ENCODE results near the gene GRSF1.
"Not testable (repeated sequence)": the region's sequence is repeated elsewhere in the genome, so short reads cannot be mapped to it uniquely, and the experiment has no call there.

Gene GRSF1

DNA sequence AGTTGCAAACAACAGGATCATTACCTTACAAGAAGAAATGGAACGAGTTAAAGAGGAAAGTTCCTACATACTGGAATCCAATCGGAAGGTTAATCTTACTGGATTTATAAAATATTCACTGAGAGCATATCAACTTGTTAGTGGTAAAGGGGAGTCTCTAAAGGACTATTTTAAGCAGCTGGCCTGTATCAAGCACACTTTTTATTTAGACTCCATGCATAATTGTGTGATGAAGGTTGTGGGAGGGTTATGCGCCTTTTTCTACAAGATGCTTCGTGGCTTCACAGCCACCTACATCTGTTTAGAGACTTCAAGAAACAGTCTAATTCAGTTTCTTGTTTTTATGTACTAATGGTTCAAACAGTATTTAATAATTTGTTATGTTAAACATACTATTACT is 56.6 kb downstream of the GRSF1 start:
- TF ChIP-seq, protein P1, sequence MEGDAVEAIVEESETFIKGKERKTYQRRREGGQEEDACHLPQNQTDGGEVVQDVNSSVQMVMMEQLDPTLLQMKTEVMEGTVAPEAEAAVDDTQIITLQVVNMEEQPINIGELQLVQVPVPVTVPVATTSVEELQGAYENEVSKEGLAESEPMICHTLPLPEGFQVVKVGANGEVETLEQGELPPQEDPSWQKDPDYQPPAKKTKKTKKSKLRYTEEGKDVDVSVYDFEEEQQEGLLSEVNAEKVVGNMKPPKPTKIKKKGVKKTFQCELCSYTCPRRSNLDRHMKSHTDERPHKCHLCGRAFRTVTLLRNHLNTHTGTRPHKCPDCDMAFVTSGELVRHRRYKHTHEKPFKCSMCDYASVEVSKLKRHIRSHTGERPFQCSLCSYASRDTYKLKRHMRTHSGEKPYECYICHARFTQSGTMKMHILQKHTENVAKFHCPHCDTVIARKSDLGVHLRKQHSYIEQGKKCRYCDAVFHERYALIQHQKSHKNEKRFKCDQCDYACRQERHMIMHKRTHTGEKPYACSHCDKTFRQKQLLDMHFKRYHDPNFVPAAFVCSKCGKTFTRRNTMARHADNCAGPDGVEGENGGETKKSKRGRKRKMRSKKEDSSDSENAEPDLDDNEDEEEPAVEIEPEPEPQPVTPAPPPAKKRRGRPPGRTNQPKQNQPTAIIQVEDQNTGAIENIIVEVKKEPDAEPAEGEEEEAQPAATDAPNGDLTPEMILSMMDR (IDR thresholded peaks at IDR 0.05; ENCODE audit: extremely low read depth, missing control alignments): no peak
- no peak for DNase-seq (ENCODE audit: low spot score)

DNA sequence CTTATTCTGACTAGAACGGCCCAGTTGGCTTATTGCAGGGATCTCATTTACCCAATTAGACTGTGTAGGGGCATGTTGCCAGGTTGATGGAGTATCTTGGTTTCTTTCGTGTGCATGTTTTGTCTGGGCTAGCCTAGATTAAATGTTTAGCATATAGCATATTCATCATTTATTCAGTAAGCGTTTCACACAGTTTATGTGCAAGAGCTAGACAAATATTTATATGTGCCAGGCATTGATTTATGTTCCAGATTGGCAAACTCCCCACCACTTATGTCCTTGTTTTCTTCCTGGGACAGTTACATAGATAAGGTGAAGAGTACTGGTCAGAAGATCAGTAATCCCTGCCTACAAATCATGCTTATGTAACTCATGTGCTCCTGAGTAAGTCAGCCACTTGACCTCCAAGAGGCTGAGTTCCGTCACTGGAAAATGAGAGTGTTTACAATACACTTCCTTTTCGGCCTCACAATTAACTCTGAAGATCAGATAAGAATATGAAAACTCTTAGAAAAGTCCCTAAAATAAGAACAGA is 60.7 kb downstream of the GRSF1 start:
- TF ChIP-seq, protein P1 (IDR thresholded peaks at IDR 0.05; ENCODE audit: extremely low read depth, missing control alignments): no peak
- DNase-seq (ENCODE audit: low spot score): no peak

DNA sequence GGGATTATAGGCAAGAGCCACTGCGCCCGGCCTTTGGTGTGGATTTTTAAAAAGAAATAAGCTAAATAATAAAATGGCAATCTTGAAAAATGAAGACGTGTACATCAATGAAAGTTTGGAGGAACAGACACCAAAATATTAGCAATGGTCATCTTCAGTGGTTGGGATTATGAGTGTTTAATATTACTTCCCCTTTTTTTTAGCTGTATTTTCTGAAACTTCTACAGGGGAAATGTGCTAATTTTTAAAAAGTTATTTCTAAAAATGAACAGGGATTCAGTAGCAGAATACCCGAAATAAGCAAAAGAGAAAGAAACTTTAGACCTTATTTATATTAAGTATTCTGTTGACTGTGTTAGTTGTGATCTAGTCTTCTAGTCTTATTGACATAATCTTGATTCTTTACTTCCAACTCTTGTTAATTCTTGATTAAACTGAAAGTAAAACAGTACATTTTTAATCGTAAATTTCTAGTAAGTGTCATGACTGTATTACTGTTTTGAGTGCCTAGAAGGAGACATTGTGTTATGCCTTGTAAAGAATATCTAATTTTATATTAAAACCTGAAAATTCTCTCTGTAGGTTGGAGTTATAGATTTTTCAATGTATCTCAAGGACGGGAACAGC is 66.6 kb downstream of the GRSF1 start:
- DNase-seq (ENCODE audit: low spot score): peak; percentile 36
- TF ChIP-seq, protein P1 (IDR thresholded peaks at IDR 0.05; ENCODE audit: extremely low read depth, missing control alignments): no peak

DNA sequence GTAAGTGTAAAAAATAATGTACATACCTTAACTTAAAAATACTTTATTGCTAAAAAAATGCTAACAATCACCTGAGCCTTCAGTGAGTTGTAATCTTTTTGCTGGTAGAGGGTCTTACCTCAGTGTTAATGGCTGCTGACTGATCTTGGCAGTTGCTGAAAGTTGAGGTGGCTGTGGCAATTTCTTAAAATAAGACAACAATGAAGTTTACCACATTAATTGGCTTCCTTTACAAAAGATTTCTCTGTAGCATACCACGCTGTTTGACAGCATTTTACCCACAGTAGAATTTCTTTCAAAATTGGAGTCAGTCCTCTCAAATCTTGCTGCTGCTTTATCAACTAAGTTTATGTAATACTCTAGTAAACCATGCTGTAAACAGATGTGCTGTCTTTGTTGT is 70.3 kb downstream of the GRSF1 start:
- not testable (repeated sequence) for DNase-seq (ENCODE audit: low spot score)

DNA sequence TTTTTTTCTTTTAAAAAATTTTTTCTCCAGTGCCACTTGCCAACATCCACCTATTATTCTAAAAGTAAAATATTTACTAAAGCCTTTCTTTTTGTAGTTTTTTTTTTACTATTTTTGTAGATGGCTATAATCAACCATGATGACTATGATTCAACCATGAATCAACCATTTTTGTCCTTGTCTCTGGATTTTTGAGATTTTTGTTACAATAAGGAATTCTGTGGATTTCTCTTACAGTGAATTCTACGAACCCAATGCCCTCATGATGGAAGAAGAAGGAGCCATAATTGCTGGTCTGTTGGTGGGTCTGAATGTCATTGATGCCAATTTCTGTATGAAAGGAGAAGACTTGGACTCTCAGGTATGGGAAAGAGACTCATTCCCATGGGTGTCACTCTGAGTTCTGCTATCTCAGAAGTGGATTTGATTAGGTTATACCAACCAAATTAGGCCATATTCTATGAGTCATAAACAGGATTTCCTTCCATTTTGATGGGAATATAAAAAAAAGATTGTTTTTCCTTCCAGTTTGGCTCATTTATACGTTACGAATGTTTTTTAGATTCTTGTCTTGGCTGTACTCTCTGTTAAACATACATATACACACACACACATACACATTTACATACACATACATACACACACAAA is 71.3 kb downstream of the GRSF1 start:
- TF ChIP-seq, protein P1 (IDR thresholded peaks at IDR 0.05; ENCODE audit: extremely low read depth, missing control alignments): no peak
- DNase-seq (ENCODE audit: low spot score): no peak
